GM12891 (cell line): Measurements from ENCODE around the gene ERI2.

Experiments used
- POLR2A ChIP-seq: IDR thresholded peaks from 2 replicates; pipeline ENCODE4 v1.6.1; 2011; ENCODE audit warnings: low read depth, low read length, control low read depth
- POLR2AphosphoS5 ChIP-seq: IDR thresholded peaks from 2 replicates; pipeline ENCODE4 v1.6.1; 2011; ENCODE audit warnings: low read depth, low read length, control low read depth
- SPI1 ChIP-seq: IDR thresholded peaks from 2 replicates; pipeline ENCODE4 v1.6.1; 2011; ENCODE audit warnings: low read depth, low read length, control low read depth
- TAF1 ChIP-seq: IDR thresholded peaks from 2 replicates; pipeline ENCODE4 v1.6.1; 2011; ENCODE audit warnings: low read depth, low read length, control low read depth

DNA sequence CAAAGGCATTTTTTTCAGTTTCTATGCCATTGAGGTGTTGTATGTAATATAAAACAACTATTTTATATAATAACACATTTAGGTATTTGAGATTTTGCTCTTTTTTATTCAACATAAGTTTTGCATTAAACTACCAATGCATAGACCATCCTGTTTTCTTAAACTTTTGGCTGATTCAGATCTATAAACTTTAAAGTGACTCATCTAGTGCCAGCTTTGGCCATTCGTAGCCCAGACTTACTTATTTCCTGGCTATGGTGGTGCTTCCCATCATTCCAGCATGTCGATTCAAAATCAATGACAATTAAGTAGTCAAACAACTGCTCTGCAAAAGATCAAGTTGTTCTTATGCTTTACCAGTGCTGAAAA is 3.1 kb downstream of the ERI2 start:
- no peak for TF ChIP-seq POLR2A
- no peak for TF ChIP-seq TAF1
- no peak for TF ChIP-seq POLR2AphosphoS5
- TF ChIP-seq SPI1, result no peak
